GM18502 (cell line): Measurements from ENCODE around the gene MCC.
"Not testable (repeated sequence)": the region's sequence is repeated elsewhere in the genome, so short reads cannot be mapped to it uniquely, and the experiment has no call there.

Experiments used
- ATAC-seq: cut with Tn5 transposase; IDR thresholded peaks from one replicate; pipeline ENCODE4 v1.9.1; 2021; ENCODE audit warnings: mild to moderate bottlenecking; ENCODE audit not compliant: unreplicated experiment, poor library complexity

MCC gene

DNA sequence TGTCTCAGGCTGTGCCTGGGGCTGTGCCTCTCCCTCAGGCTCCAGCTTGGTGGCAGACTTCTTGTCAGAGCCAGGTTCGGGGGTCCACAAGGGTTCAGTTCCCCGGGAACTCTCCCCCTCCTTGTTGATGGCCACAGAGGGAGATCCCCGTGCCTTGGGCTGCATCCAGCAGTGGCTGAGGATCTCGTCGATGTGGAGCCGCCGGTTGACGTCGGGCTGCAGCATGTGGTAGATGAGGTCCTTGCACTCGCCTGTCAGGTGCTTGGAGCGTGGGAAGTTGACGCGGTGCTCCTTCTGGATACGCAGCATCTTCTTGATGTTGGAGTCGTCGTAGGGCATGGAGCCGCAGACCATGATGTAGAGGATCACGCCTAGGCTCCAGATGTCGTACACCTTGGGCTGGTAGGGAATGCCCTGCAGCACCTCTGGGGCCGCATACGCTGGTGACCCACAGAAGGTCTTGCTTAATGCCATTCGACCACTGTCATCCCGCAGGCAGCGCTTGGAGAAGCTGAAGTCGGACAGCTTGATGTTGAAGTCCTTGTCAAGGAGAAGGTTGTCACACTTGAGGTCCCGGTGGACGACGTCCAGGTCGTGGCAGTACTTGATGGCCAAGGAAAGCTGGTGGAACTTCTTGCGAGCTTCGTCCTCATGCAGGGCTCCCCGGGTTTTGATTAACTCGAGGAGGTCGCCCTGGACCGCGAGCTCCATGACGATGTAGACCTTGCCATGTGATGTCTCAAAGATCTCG is 54.2 kb downstream of the MCC start:
- no peak for ATAC-seq

DNA sequence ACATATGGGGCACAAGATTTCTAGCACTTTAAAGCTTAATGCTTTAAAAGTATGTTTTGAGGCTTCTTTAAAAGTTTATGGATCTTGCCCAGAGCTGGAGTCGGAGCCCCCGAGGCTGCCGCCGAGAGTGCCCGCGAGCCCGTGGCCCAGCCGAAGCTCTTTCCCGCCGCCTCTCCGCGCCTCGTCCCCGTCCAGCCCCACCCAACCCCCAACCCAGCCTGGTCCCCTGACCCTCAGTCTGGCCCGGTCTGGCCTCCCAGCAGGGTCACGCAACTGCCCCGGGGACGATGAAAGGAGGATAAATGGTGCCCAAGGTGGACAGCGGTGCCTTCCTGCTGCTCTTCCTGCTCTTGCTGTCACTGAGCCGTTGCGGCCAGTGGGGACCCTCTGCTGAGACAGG is 55.2 kb downstream of the MCC start:
- ATAC-seq: no peak

DNA sequence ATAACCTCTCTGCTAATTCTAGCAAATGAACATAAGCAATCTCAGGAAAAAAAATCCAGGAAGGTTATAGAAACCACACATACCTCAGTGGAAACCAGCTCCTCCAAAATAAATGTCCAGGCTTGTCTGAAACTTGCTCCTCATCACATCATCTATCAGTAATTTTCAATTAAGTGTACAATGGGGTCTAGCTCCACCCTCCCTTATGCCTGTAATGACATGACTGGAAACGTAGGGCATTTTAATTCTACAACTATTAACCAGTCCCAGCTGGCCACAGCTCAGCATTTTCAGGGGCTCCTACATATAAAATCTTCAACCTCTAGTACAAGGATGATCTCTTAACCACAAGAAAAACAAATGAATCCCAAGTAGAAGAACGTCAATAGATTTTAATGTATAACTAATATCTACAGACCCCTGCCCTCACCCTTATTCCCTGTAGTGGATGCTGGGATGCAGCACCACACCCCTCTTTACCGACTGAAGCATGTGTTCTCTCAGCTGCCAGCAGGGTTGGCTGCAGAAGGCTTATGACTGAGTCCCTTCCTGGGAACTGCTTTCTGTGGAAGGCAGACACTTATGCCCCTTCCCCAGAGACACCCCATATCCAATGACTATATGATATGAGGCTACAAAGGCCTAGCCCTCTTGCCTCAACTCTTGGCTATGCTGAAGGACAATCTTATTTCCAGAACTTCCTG is 60.2 kb downstream of the MCC start:
- no peak for ATAC-seq

DNA sequence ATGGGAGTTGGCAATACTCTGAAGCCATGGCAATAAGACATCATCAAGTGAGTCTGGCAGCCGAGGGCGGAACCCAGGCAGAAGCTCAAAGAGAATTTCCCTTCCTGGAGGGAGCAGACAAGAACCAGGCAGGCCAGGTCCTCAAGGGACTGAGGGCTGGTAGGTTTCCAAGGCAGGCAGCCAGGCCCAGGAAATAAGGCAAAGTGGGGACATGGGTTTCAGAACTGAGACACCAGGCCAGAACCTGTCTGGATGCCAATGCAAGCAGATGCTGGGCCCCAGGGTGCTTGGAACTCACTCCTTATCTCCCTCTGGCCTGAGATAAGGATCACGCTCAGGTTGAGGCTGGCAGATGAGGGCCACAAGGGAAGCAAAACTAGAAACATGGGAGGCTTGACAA is 62.3 kb downstream of the MCC start:
- no peak for ATAC-seq

DNA sequence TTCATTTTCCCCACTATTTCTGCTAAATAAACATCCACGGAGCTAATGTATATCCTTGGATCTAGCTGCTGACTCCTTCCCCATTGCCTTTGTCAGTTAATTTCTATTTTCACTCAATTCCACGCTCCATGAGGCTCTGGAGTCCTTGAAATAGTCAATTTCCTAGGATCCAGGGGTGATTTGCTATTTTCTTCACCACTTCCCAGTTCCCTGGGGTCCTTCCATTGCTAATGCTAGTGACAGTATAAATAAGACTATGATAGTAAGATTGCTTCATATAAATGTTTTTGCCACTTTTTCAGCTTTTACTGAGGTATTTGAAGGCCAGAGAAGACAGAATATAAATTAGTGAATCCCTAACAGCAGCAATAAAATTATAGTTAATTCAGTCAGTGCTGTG is 66.6 kb downstream of the MCC start:
- no peak for ATAC-seq

DNA sequence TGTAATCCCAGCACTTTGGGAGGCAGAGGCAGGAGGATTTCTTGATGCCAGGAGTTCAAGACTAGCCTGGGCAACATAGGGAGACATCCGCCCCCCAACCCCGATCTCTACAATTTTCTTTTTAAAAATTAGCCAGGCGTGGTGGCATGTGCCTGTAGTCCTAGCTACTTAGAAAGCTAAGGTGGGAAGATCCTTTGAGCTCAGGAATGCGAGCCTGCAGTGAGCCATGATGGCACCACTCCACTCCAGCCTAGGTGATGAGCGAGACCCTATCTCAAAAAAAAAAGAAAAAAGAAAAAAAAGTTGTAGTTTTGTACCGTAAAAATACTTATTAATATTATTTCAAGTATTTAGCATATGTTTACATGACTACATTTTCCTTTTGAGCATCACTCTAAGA is 82.7 kb downstream of the MCC start:
- ATAC-seq: no peak

DNA sequence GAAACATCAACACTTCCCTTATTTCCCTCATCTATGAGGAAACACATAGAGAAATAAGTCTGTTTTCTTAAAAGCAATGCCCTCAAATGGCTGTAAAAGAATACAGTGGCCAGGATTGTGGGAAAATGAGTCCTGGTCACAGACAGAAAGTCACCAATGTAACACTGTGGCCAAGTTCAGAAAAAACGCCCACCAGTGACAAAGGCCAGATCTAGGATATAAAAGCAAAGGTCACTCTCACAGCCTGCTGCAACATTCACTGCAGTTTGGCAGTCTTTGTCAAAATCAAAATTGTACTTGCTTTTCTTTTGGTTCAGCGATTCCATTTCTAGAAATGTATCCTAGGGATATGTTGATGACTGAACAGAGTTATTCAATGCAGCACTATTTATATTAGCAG is 84.0 kb downstream of the MCC start:
- ATAC-seq: no peak

DNA sequence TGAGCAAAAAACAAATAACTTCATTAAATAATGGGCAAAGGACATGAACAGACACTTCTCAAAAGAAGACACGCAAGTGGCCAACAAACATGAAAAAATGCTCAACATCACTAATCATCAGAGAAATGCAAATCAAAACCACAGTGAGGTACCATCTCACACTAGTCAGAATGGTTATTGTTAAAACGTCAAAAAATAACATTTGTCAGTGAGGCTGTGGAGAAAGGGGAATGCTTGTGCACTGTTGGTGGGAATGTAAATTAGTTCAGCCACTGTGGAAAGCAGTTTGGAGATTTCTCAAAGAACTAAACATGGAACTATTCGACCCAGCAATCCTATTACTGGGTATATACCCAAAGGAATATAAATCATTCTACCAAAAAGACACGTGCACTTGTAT is 90.3 kb downstream of the MCC start:
- not testable (repeated sequence) for ATAC-seq

DNA sequence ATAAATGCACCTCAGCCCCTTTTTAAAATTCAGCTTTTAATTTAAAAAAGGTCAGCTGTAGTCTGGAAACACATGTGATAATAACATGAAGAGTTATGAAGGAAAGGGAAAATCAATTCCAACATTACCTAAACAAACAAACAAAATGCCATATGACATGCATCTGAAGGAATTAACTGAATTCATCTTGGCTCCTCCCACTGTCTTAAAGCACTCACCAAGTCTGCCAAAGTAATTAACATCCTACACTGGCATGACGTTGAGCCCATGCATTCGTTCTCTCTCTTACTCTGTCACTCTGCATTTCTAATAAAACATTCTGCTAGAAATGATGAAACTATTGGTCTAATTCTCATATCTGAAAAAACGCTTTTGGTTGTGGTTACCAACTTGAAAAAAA is 91.2 kb downstream of the MCC start:
- no peak for ATAC-seq

DNA sequence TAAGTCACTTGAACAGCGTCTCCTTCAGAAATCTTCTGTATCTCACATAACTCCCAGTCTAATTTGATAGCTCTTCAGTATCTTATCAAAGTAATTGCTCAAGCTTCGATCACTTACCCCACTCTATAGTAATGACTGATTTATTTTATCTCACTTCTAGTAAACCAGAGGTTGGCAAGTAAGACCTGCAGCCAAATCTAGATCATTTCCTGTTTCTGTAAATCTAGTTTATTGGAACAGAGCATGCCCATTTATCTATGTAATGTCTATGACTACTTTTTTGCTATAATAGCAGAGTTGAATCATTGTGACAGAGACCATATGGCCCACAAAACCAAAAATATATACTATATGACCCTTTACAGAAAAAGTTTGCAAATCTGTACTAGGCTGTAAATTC is 93.6 kb downstream of the MCC start:
- ATAC-seq: no peak

DNA sequence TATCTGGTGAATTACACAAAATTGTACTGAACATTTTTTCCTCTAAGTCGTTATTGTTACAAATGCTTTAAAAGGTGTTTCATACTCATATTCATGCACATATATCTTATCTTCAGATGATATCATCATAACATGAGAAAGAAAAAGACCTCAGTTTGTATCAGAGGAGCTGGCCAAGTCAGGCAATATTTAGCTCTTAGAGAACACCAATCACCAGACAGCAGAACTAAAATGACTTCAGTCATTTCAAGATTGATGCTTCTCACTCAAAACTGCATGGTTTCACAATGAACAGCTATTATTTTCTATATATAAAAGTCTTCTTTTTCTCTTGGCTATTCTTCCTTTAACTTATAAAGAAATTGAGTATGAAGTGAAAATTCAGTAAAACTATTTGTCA is 98.0 kb downstream of the MCC start:
- no peak for ATAC-seq

DNA sequence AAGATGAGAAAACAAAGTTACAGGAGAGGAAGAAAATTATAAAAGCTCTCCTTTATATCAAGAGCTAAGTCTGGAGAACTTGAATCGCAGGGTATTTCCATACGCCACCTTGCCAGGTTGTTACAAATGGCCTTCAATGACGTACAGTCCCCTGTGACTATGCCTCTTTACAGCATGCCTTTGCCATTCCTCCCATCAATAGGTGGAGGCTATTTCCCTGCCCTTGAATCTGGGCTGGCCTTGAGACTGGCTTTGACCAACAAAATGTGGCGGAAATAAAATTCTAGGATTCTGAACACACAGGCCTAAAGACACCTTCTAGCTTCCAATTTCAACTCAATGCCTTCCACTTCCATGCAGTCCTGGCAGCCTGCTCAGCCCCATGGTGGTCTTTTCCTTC is 99.1 kb downstream of the MCC start:
- no peak for ATAC-seq

DNA sequence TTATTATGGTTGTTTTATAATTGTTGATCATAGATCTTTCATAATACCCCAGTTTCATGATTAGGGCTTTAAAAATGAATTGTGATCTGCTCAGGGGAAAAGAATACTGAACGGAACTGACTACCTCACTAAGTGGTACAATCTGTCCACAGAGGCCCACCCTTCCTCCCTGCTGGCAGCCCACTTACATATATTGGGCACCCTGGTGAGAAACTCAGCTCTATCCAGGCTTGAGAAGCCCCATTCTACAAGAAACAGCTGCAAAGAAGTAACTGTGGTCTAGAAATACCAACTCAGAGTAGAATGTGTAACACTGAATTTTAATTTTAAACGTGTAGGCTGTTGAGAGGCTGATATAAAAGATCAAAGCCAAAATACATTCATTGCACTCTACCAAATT is 100.4 kb downstream of the MCC start:
- no peak for ATAC-seq

DNA sequence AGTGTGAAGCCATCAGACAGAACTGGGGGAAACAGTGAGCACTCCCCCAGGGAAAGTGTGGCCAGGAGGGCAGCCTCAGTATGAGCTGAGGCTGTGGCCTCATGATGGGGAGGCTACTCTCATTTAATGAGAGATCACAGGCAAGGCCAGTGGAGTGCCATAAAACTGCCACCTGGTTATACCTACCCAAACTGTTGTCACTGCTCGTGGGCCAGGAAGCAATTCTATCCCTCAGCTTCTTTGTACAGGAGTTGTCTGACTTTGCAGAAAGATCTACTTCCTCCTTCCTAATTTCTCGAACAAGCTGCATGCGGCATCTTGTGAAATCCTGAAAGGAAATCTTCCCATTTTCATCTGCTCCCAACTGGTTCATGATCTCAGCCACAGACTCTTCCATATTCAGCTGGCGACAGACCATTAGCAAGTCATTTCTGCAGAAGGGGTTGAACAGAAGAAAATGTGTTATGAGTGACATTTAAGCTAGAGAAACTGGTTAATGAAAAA is 103.4 kb downstream of the MCC start:
- ATAC-seq: no peak

DNA sequence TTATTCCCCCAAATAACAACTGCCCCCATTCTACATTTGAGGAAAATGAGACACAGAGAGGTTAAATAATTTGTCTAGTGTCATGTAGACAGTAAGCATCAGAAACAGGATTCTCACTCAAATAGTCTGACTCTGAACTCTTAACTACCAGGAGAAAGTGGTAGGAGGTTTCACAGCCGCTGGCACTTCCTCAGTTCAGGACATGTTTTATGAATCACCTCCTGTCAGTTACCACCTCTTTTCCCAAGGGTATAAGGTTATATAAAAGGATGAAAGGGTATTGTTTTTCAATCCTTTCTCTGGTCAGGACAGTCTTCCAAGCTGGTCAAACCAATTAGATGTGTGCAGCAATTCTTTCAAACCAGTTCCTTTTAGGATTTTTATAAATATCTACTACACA is 105.5 kb downstream of the MCC start:
- ATAC-seq: no peak

DNA sequence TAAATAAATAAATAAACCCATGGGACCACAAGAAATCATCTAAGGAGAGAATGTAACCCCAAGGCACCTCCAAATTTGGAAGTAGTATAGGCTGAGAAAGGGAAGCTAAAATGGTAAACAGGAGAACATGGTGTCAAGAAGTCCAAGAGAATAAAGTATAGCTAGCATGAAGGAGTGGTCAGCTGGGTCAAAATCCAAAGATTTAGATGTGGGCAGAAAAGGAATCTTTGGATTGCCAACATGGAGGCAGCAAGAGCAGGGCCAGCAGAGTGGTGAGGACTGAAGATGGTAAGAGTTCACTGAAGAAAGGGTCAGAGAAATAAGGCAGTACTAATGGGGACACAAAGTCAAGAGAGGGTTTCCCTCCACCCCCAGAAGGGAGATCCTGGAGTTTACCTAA is 106.5 kb downstream of the MCC start:
- ATAC-seq: no peak

DNA sequence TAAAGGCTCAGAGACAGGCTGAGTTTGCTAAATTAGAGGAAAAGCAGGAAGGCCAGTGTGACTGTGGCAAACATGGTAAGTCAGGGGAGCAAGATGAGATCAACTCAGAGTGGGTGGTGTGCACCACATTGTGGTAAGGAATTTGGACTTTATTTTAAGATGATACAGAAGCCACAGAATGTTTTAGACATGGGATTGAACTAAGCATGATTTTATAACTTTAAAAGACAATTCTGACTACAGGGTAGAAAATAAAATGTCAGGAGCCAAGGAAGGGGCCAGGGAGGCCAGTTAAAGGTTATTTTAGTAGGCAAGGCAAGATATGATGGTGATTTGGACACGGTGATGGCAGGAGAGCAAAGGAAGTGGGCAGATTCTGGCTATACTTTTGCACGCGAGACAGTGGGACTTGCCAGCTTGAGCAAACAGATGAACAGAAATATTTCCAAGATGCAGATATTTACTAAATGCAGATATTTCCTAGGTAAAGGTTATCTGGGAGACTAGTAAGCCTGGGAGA is 107.4 kb downstream of the MCC start:
- ATAC-seq: no peak

DNA sequence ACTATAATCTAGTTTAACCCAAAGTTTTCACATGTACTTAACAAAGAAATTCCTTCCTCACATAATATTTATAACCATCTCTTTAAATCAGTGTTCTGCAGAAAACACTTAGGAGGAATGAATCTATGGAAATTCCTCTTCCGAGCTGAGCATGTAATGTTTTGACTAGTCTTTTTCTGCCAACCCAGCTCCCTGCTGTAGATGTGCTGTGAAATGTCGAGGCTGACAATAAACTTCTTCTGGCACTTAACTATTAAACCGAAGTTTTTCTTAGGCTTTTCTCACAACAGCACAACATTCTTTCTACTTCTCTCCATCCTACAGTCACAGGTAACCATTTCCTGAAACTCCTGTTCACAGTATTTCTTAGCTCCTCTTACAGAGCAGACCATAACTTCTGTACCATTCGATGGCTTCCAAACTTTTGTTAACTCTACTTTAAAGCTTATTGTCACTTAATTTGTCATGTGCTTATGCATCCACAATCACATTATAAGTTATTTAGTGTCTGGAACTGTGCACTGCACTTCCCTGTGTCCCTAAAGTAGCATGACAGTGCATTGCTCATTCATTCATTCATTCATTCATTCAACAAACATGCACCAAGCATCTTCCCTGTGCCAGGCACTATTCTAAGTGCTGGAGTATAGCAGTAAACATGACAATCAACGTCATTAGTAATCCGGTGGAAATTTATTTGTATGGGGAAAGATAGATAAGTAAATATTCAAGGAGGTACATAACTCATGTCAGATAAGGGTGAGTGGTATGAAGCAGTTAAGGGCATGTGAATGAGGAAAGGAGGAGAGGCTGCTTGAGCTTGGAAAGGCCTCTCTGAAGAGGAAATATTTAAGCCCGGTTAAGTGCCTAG is 108.1 kb downstream of the MCC start:
- ATAC-seq: no peak

DNA sequence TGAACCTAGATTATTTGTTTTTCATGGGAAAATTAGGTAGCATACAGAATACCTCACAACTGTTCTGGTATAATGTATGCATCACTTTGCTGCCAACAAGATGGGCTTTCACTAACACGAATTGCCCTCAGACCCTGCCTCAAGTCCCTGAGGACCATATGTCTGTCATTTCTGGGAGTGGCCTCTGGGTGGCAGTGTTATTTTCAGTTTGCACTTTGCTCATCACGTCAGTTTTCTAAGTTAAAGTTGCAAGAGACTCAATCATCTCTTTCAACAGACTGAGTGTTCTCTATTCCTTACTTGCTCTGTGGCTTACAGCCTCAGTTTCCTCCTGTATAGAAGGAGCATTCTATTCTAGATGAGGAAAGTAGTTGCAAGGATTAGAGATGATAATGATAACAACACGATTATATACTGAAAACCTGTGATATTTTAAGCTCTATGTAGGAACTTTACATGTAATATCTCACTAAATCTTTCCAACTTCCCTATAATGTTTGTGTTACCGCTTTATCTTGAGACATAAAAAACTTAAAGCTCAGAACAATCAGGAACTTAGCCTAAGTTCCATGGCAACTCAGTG is 109.2 kb downstream of the MCC start:
- peak; percentile 92 for ATAC-seq

DNA sequence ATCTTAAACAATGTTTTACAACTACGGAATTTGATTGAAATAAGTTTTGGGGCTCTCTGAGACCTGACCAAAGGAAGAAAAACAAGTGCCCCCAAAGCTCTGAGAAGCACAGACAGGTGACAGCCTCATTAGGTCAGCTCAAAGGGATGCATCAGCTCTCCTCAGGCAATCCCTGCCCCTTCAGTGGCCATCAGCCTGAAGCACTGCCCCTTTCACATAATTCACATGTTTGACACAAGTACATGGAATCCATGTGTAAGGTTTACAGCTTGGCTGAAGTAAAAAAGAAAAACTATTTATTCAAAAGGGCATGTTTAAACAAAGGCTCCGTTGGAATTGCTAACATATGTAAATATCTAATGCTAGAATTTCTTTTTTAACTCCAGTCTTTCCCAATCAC is 109.7 kb downstream of the MCC start:
- ATAC-seq: no peak
